GM21526 (cell line): ENCODE results near the gene ANKRD44.

ENCODE experiments used
- ATAC-seq: cut with Tn5 transposase; IDR thresholded peaks from one replicate; pipeline ENCODE4 v1.9.1; 2021; ENCODE audit warnings: moderate library complexity; ENCODE audit not compliant: unreplicated experiment, low FRiP score

ANKRD44 gene

GRCh38 chr2:196952936-196953335, 357.6 kb downstream of the ANKRD44 start:
- ATAC-seq: no peak

- ATAC-seq: no peak
Observed at GRCh38 chr2:196951973-196952372, 358.6 kb downstream of the ANKRD44 start.

- no peak for ATAC-seq
Observed at GRCh38 chr2:196949116-196949515, 361.5 kb downstream of the ANKRD44 start.

DNA sequence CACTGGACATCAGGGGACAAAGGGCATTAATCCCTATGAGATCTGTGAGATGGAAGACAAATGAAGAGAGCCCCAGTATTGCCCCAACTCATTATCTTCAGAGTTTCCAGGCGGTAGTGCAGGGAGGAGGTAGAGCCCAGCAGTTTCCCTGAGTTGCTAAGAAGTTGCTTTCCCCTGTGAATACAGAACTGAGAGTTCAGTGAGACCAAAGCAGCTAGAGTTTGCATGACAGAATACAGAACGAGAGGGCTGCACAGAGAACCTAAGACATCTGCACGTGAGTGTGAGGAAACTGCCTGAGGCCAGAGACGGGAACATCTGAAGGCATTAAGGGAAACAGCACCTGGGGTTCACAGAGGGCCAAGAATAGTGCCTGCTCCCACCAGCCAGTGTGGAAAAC, 366.0 kb downstream of the ANKRD44 start:
- peak; percentile 97 for ATAC-seq

- no peak for ATAC-seq
Observed at GRCh38 chr2:196941398-196942078, 369.0 kb downstream of the ANKRD44 start.

DNA sequence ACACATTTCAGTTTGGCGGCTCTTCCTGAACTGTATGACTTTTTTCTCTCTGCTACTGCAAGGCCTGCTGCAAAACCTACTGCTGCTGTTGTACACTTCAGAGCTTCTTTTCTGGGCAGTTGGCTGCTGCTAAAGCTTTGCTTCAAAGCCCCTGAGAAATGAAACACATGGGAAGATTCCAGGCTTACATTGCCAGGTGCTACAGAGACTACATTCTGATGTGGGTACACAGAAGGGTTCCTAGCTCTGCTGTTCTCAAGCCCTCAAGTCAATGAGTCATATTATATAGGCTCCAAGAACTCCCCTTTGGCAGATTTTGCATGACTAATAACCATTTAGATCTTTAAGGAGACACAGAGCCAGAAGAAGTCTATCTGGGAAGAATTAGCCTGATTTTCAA, 371.2 kb downstream of the ANKRD44 start:
- ATAC-seq: no peak
